Measurements from ENCODE around the gene RABEP1. TPM values are rescaled to one million over a fixed set of nuclear protein-coding genes. Genes with fewer than 3 reads are reported as not detected.

RABEP1 gene
- total RNA-seq, 1 experiment from 2014 or later = 43.1 TPM

DNA sequence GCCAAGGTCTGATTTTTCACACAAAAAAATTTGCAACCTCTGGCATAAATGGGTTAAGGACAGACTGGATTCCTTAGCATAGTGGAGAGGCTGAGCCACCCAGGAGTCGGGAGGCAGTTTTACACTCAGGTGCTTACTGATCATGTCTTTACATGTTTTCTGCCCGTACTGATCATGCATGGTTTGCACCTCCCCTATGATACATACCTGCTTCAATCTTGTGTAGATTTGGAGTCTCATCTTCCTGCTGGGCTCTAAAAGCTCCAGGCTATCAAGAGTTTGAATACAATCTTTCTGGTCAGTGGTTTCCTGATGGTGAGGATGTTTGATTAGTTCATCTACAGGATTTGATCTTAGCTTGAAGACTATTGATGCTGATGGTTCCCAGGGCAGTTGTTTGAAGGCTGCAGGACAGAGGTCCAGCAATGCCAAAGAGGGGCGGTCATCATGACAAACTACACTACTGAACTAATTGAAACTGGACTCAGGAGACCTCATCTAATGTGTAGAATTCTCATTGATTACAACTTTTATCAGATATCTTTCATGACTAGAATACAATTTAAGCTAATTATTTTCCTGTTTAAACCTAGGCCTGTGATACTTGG lies 150.0 kb downstream of the RABEP1 start:
- Histone ChIP-seq H3K9me3 (replicated peaks) (no peaks in the 10 kb centered on the region), H3K27ac (no peak overlapping the region), H3K36me3 (peaks cover 92% of the 10 kb centered on the region), H3K27me3 (replicated peaks) (no peaks in the 10 kb centered on the region), H3K4me1 (replicated peaks) (peaks cover 10% of the 10 kb centered on the region), H3K4me3 (no peak overlapping the region)
- DNase-seq (ENCODE audit: low read depth in 1 of 2, low spot score in 2 of 2) = no peak

DNA sequence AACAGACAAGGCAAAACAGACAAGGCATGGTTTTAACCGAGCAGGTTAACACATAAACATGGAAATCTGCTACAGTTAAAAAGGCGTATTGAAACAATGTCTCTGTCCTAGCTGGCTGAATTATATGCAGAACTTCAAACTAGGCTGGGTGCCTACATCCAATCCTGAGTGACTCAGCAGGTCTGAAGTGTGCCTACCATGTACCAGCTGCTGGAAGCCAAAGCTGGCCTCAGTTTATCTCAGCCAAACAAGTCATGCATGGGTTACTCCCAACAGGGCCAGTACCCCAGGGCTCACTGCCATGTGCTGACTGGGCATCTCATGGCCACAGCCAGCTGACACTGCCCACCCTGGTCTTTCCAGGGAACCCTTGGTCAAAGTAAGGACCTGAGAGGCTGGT lies 152.9 kb downstream of the RABEP1 start:
- Histone ChIP-seq H3K36me3 (peaks cover 82% of the 10 kb centered on the region), H3K27ac (no peak overlapping the region), H3K27me3 (replicated peaks) (no peaks in the 10 kb centered on the region), H3K4me1 (replicated peaks) (peaks cover 7% of the 10 kb centered on the region), H3K4me3 (no peak overlapping the region), H3K9me3 (replicated peaks) (no peaks in the 10 kb centered on the region)
- DNase-seq (ENCODE audit: low read depth in 1 of 2, low spot score in 2 of 2) = no peak

Other genes with a start within 250 kb of the RABEP1 start
- gene SLC52A1, start 246.9 kb upstream of the RABEP1 start, total RNA-seq (2014; rRNA removed; shearing (Covaris generic)) = not detected in 2 replicates
- 0.18 and 0.41 TPM in 2 replicates for gene ZFP3, start 203.8 kb upstream of the RABEP1 start, total RNA-seq (2014; rRNA removed; shearing (Covaris generic))
- 3.4 and 7.1 TPM in 2 replicates for gene ZNF232, start 170.4 kb upstream of the RABEP1 start, total RNA-seq (2014; rRNA removed; shearing (Covaris generic))
- gene USP6, start 166.3 kb upstream of the RABEP1 start, total RNA-seq (2014; rRNA removed; shearing (Covaris generic)) = not detected in 2 replicates
- 4.5 and 6.9 TPM in 2 replicates for gene ZNF594, start 90.4 kb upstream of the RABEP1 start, total RNA-seq (2014; rRNA removed; shearing (Covaris generic))
- not detected in 2 replicates for gene SCIMP, start 47.4 kb upstream of the RABEP1 start, total RNA-seq (2014; rRNA removed; shearing (Covaris generic))
- 111 and 146 TPM in 2 replicates for gene NUP88, start 137.4 kb downstream of the RABEP1 start, total RNA-seq (2014; rRNA removed; shearing (Covaris generic))
- 44.1 and 83.4 TPM in 2 replicates for gene RPAIN, start 137.9 kb downstream of the RABEP1 start, total RNA-seq (2014; rRNA removed; shearing (Covaris generic))
- 288 and 411 TPM in 2 replicates for gene C1QBP, start 156.9 kb downstream of the RABEP1 start, total RNA-seq (2014; rRNA removed; shearing (Covaris generic))
- gene DHX33, start 186.7 kb downstream of the RABEP1 start, total RNA-seq (2014; rRNA removed; shearing (Covaris generic)) = 2.3 and 5.7 TPM in 2 replicates
- gene DERL2, start 203.9 kb downstream of the RABEP1 start, total RNA-seq (2014; rRNA removed; shearing (Covaris generic)) = 35.4 and 78.9 TPM in 2 replicates
- gene MIS12, start 204.3 kb downstream of the RABEP1 start, total RNA-seq (2014; rRNA removed; shearing (Covaris generic)) = 31.1 and 46.3 TPM in 2 replicates

Measured in SJSA1 (cell line).